Measurements from ENCODE around the gene TRIM46. TPM values are rescaled to one million over a fixed set of nuclear protein-coding genes. Genes with fewer than 3 reads are reported as not detected.

The TRIM46 gene
- total RNA-seq: 3.6 and 5.4 TPM in 2 replicates
- 2.9 and 3.2 TPM in 2 replicates for polyA plus RNA-seq

- TF ChIP-seq CTCF (IDR thresholded peaks at IDR 0.05; ENCODE audit: low read depth, low read length): no peak
- H3K27me3 ChIP-seq: peaks cover 6% of the 10 kb centered on the region
- peak within 1 kb of the TSS; percentile 74 for H3K4me3 ChIP-seq
- H3K4me1 ChIP-seq (ENCODE audit: low read depth): peaks cover 5% of the 10 kb centered on the region
- DNase-seq (ENCODE audit: low read depth in 1 of 2, low spot score in 1 of 2): peak in 1 of 2 donors; percentile 50
- peak within 1 kb of the TSS; percentile 87 for H3K27ac ChIP-seq
- H3K36me3 ChIP-seq: peaks cover 3% of the 10 kb centered on the region
- H3K9me3 ChIP-seq (ENCODE audit: low read depth): no peaks in the 10 kb centered on the region
These were observed at the start of gene TRIM46 for GRCh38 chr1:155173478-155174323. TSS of gene TRIM46 (plus strand) at chr1:155173849. CDS start at chr1:155173967, 118 bp downstream.

- peak in 1 of 2 donors; percentile 50 for DNase-seq (ENCODE audit: low read depth in 1 of 2, low spot score in 1 of 2)
- no peak overlapping the region for H3K4me3 ChIP-seq
- H3K36me3 ChIP-seq: no peaks in the 10 kb centered on the region
- H3K27ac ChIP-seq: no peak overlapping the region
- no peaks in the 10 kb centered on the region for H3K9me3 ChIP-seq (ENCODE audit: low read depth)
- no peak for TF ChIP-seq CTCF (IDR thresholded peaks at IDR 0.05; ENCODE audit: low read depth, low read length)
- H3K4me1 ChIP-seq (ENCODE audit: low read depth): peaks cover 19% of the 10 kb centered on the region
- peaks cover 12% of the 10 kb centered on the region for H3K27me3 ChIP-seq
These were observed 48.9 kb upstream of the TRIM46 start for GRCh38 chr1:155124503-155125463.

GRCh38 chr1:155125511-155125945 lies 48.1 kb upstream of the TRIM46 start:
- no peak overlapping the region for H3K27ac ChIP-seq
- DNase-seq (ENCODE audit: low read depth in 1 of 2, low spot score in 1 of 2): no peak
- H3K27me3 ChIP-seq: peaks cover 12% of the 10 kb centered on the region
- no peaks in the 10 kb centered on the region for H3K36me3 ChIP-seq
- no peak overlapping the region for H3K4me3 ChIP-seq
- TF ChIP-seq CTCF (IDR thresholded peaks at IDR 0.05; ENCODE audit: low read depth, low read length): no peak
- no peaks in the 10 kb centered on the region for H3K9me3 ChIP-seq (ENCODE audit: low read depth)
- peaks cover 21% of the 10 kb centered on the region for H3K4me1 ChIP-seq (ENCODE audit: low read depth)

GRCh38 chr1:155125946-155126555 lies 47.6 kb upstream of the TRIM46 start:
- Histone ChIP-seq H3K27ac (no peak overlapping the region), H3K9me3 (ENCODE audit: low read depth) (no peaks in the 10 kb centered on the region), H3K27me3 (peaks cover 12% of the 10 kb centered on the region), H3K36me3 (no peaks in the 10 kb centered on the region), H3K4me3 (peak overlapping the region; percentile 59), H3K4me1 (ENCODE audit: low read depth) (peaks cover 24% of the 10 kb centered on the region)
- peak in 1 of 2 donors; percentile 76 for DNase-seq (ENCODE audit: low read depth in 1 of 2, low spot score in 1 of 2)
- TF ChIP-seq CTCF (IDR thresholded peaks at IDR 0.05; ENCODE audit: low read depth, low read length): no peak

GRCh38 chr1:155126556-155127104 lies 47.0 kb upstream of the TRIM46 start:
- Histone ChIP-seq H3K36me3 (peaks cover 3% of the 10 kb centered on the region), H3K4me1 (ENCODE audit: low read depth) (peaks cover 24% of the 10 kb centered on the region), H3K27ac (no peak overlapping the region), H3K27me3 (peaks cover 12% of the 10 kb centered on the region), H3K9me3 (ENCODE audit: low read depth) (no peaks in the 10 kb centered on the region), H3K4me3 (peak overlapping the region; percentile 59)
- peak; percentile 35 to 54 for DNase-seq (ENCODE audit: low read depth in 1 of 2, low spot score in 1 of 2)
- no peak for TF ChIP-seq CTCF (IDR thresholded peaks at IDR 0.05; ENCODE audit: low read depth, low read length)

Data from cardiac muscle cell (in vitro differentiated cells and primary cell).